ENCODE measurements around the gene KIF4A. TPM values are rescaled to one million over a fixed set of nuclear protein-coding genes. Genes with fewer than 3 reads are reported as not detected.
"Not testable (repeated sequence)": the region's sequence is repeated elsewhere in the genome, so short reads cannot be mapped to it uniquely, and the experiment has no call there.

KIF4A gene
- under 1 TPM; 0.13 to 0.47 (median 0.17) TPM for total RNA-seq

DNA sequence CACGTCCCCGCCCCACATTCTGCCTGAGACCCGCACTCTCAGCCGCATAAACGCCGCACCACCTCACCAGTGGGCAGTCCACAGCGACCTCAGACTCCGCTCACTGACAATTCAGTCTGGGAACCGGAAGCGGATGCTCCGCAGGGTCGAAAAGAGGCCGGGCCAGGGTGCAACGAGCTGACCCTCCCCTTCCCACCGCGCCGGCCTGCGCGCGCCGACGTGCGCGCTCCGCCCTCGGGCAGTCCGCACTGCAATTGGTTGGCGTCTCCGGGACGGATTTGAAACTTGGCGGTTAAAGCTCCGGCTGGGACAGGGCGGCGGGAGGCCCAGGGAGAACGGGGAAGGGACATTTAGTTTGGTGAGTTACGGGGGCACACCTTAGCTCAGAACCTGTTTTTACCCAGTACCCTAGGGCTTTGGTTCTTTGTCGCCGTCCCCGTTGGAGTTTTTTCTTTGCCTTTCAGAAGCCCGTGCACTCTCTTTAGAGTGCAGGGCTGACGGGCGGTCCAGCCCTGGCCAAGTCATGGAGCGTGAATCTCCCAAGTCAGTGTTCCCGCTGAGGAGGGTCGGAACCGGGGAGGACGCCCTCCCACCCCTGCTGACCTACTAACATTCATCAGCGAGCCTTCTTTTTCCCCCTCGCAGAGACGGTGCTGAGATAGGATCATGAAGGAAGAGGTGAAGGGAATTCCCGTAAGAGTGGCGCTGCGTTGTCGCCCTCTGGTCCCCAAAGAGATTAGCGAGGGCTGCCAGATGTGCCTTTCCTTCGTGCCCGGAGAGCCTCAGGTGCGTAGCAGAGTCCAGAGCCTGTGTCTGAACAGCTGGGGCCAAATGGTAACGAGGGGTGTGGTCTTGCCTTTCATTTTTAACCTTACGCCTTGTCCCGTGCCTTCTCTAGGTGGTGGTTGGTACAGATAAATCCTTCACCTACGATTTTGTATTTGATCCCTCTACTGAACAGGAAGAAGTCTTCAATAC lies at the start of gene KIF4A, which contains the start of gene PDZD11:
KIF4A (plus strand) TSS at position 312 of the 978 bp plus-strand sequence; CDS start at position 667, 355 bp downstream.
PDZD11 (minus strand) TSS at position 135 of the 978 bp plus-strand sequence. CDS start 586 bp downstream, outside the sequence.
- WGBS, 2 donors (ENCODE audit: low coverage in 1 of 2), result 0 to 15% methylated on average over 5 to 7 of the region's 62 CpGs
- H3K4me1 ChIP-seq, result peaks cover 0 to 10% (median 0%) of the 10 kb centered on the region in 3 donors
- H3K36me3 ChIP-seq, result peaks cover 0 to 28% of the 10 kb centered on the region in 2 donors
- peak within 1 kb of the TSS; percentile 54 to 55 for H3K4me3 ChIP-seq
- peak within 1 kb of the TSS; percentile 35 to 76 (median 71) for H3K27ac ChIP-seq
- peak; percentile 96 for ATAC-seq
- H3K27me3 ChIP-seq, result no peaks in the 10 kb centered on the region
- H3K9me3 ChIP-seq, result no peaks in the 10 kb centered on the region
- TF ChIP-seq CTCF (IDR thresholded peaks at IDR 0.05) (no peak), POLR2A (IDR thresholded peaks at IDR 0.05) (peak in 1 of 2 donors; percentile 12), POLR2AphosphoS5 (IDR thresholded peaks at IDR 0.05) (peak; percentile 48), EP300 (IDR thresholded peaks at IDR 0.05) (no peak)

DNA sequence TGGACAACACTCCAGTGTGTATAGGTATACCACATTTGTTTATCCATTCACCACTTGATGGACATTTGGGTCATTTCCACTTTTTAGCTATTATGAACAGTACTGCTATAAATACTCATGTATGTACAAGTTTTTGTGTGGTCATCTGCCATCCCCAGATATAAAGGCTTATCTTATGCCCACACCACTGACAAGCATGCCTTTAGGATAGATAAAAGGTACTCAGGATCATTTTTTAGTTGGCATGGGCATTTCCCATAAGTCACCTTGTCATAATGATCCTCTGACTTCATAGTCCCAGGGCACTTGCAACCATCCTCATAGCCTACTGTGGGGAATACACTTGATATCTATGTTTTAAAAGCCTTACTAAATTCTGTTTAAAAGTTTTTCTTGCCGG lies 49.2 kb upstream of the KIF4A start:
- 100% methylated on average over 1 of the region's 1 CpG; no CpG with 5 or more reads in 1 of the 2 donors for WGBS, 2 donors (ENCODE audit: low coverage in 1 of 2)
- no peak overlapping the region for H3K27ac ChIP-seq
- H3K36me3 ChIP-seq, result no peaks in the 10 kb centered on the region
- H3K27me3 ChIP-seq, result no peaks in the 10 kb centered on the region
- no peak for TF ChIP-seq CTCF (IDR thresholded peaks at IDR 0.05)
- H3K9me3 ChIP-seq, result no peaks in the 10 kb centered on the region
- no peaks in the 10 kb centered on the region for H3K4me1 ChIP-seq
- H3K4me3 ChIP-seq, result no peak overlapping the region
- ATAC-seq, result no peak

- no peaks in the 10 kb centered on the region for H3K9me3 ChIP-seq
- 49 to 88% methylated on average over 2 of the region's 2 CpGs for WGBS, 2 donors (ENCODE audit: low coverage in 1 of 2)
Observed at GRCh38 chrX:70241501-70241900, 48.4 kb upstream of the KIF4A start.

GRCh38 chrX:70243601-70244000 lies 46.3 kb upstream of the KIF4A start:
- not testable (repeated sequence) for H3K27ac ChIP-seq, H3K4me3 ChIP-seq, ATAC-seq, H3K9me3 ChIP-seq, H3K4me1 ChIP-seq, H3K27me3 ChIP-seq, H3K36me3 ChIP-seq
- no CpG with 5 or more reads among the region's 5 CpGs for WGBS, 2 donors (ENCODE audit: low coverage in 1 of 2)

More at GRCh38 chrX:70241501-70241900, 48.4 kb upstream of the KIF4A start:
- TF ChIP-seq EP300 (IDR thresholded peaks at IDR 0.05), result no peak
- TF ChIP-seq POLR2AphosphoS5 (IDR thresholded peaks at IDR 0.05), result no peak
- no peak for TF ChIP-seq CTCF (IDR thresholded peaks at IDR 0.05)
- no peak for TF ChIP-seq POLR2A (IDR thresholded peaks at IDR 0.05)
- H3K27ac ChIP-seq, result no peak overlapping the region
- no peak overlapping the region for H3K4me3 ChIP-seq
- no peak for ATAC-seq
- no peaks in the 10 kb centered on the region for H3K36me3 ChIP-seq
- no peaks in the 10 kb centered on the region for H3K4me1 ChIP-seq
- no peaks in the 10 kb centered on the region for H3K27me3 ChIP-seq

GRCh38 chrX:70244881-70245280 lies 45.0 kb upstream of the KIF4A start:
- Histone ChIP-seq H3K27ac (no peak overlapping the region), H3K4me3 (no peak overlapping the region), H3K4me1 (no peaks in the 10 kb centered on the region), H3K27me3 (no peaks in the 10 kb centered on the region), H3K36me3 (no peaks in the 10 kb centered on the region), H3K9me3 (no peaks in the 10 kb centered on the region)
- ATAC-seq, result no peak
- 52 to 65% methylated on average over 4 to 6 of the region's 6 CpGs for WGBS, 2 donors (ENCODE audit: low coverage in 1 of 2)
- TF ChIP-seq EP300 (IDR thresholded peaks at IDR 0.05) (no peak), CTCF (IDR thresholded peaks at IDR 0.05) (no peak), POLR2AphosphoS5 (IDR thresholded peaks at IDR 0.05) (no peak), POLR2A (IDR thresholded peaks at IDR 0.05) (no peak)

Data from gastroesophageal sphincter (tissue), 4 donors.